B cell (primary cell): ENCODE measurements around the gene PGF. TPM values are rescaled to one million over a fixed set of nuclear protein-coding genes. Genes with fewer than 3 reads are reported as not detected.
A peak's percentile ranks its signal among the peaks of the same experiment; 100 is the strongest.

ENCODE experiments used
- ATAC-seq: fragments of 200-7000 bp; cut with Tn5 transposase; one replicate; pipeline ENCODE4 v1.10.0; 2021; ENCODE audit warnings: low read depth, mild to moderate bottlenecking, moderate number of reproducible peaks, moderate library complexity
- CTCF ChIA-PET: fragments of 350-600 bp; sonication (Branson Sonifier 250); formaldehyde crosslinking; loops from one replicate; lab custom pipeline; 2021; ENCODE audit warnings: antibody characterized with exemption, inconsistent platforms; lab: Charles Lee
- POLR2A ChIA-PET: fragments of 350-600 bp; sonication (Branson Sonifier 250); formaldehyde crosslinking; loops from one replicate; lab custom pipeline; 2021; ENCODE audit warnings: antibody characterized with exemption; lab: Charles Lee
- DNase-seq: peaks from one replicate; pipeline ENCODE4 v3.0.0; 2013
- H2AFZ ChIP-seq: 2 replicates; pipeline ENCODE4 v1.6.1; 2012; ENCODE audit warnings: mild to moderate bottlenecking, low read depth, low read length; ENCODE audit not compliant: insufficient read depth, poor library complexity, severe bottlenecking
- H3K27ac ChIP-seq, 2 donors: 1 replicate in 1 of 2; 2 replicates in 1 of 2; pipeline ENCODE4 v1.5.1; 2012 to 2013; ENCODE audit warnings: low read length in 2 of 2, mild to moderate bottlenecking in 2 of 2, moderate library complexity in 1 of 2
- H3K27me3 ChIP-seq, 4 experiments: fragments of 200-600 bp in 1 of 4; sonication (generic) in 1 of 4; replicated peaks in 1 of 4; 1 replicate in 2 of 4; 2 replicates in 2 of 4; pipeline versions ENCODE4 v1.6.1 to v1.7.0; 2013 to 2016; ENCODE audit warnings: low read length in 3 of 4, mild to moderate bottlenecking in 2 of 4, mixed read lengths in 1 of 4, moderate library complexity in 1 of 4; ENCODE audit not compliant: insufficient read depth in 4 of 4, control insufficient read depth in 3 of 4; ENCODE audit errors: control extremely low read depth in 1 of 4
- H3K36me3 ChIP-seq, 2 experiments: replicated peaks in 1 of 2; 1 replicate in 1 of 2; 2 replicates in 1 of 2; pipeline versions ENCODE4 v1.6.1 to v1.7.1; 2013; ENCODE audit warnings: low read length in 1 of 2; ENCODE audit not compliant: insufficient read depth in 2 of 2, control insufficient read depth in 1 of 2; ENCODE audit errors: control extremely low read depth in 1 of 2, extremely low read depth in 1 of 2
- H3K4me1 ChIP-seq, 2 donors: fragments of 200-600 bp in 1 of 2; sonication (generic) in 1 of 2; 1 replicate in 1 of 2; 2 replicates in 1 of 2; pipeline versions ENCODE4 v1.5.1 to v1.6.1; 2013 to 2017; ENCODE audit warnings: low read length in 2 of 2; ENCODE audit not compliant: control insufficient read depth in 2 of 2, insufficient read depth in 2 of 2
- H3K4me2 ChIP-seq: replicated peaks from 2 replicates; pipeline ENCODE3; 2012; ENCODE audit warnings: mild to moderate bottlenecking, low read depth, low read length; ENCODE audit not compliant: poor library complexity, severe bottlenecking
- H3K4me3 ChIP-seq, 5 experiments: fragments of 200-600 bp in 1 of 5; sonication (generic) in 1 of 5; 1 replicate in 3 of 5; 2 replicates in 2 of 5; pipeline versions ENCODE4 v1.5.1 to v1.7.0; 2011 to 2016; ENCODE audit warnings: low read length in 4 of 5, mild to moderate bottlenecking in 4 of 5, low read depth in 2 of 5, control low read depth in 1 of 5, moderate library complexity in 1 of 5; ENCODE audit not compliant: insufficient read depth in 1 of 5; ENCODE audit errors: control extremely low read depth in 1 of 5, extremely low read depth in 1 of 5
- H3K79me2 ChIP-seq: fragments of 200-600 bp; sonication (generic); one replicate; pipeline ENCODE4 v1.6.0; 2016; ENCODE audit warnings: low read length; ENCODE audit not compliant: control insufficient read depth, insufficient read depth
- H3K9ac ChIP-seq: fragments of 200-600 bp; sonication (generic); 2 replicates; pipeline ENCODE4 v1.6.1; 2017; ENCODE audit warnings: mild to moderate bottlenecking, low read length, moderate library complexity
- H3K9me3 ChIP-seq, 3 donors: one replicate each; pipeline versions ENCODE4 v1.6.1 to v1.7.1; 2013; ENCODE audit warnings: low read length in 2 of 3; ENCODE audit not compliant: control insufficient read depth in 2 of 3, insufficient read depth in 1 of 3; ENCODE audit errors: control extremely low read depth in 1 of 3
- H4K20me1 ChIP-seq: 2 replicates; pipeline ENCODE4 v1.6.0; 2012; ENCODE audit warnings: mild to moderate bottlenecking, low read length; ENCODE audit not compliant: insufficient read depth, control insufficient read depth, poor library complexity, severe bottlenecking
- H3K27ac Mint-ChIP-seq: one replicate; pipeline ENCODE4 v1.8.0; 2021; ENCODE audit warnings: mixed read lengths
- H3K27me3 Mint-ChIP-seq: one replicate; pipeline ENCODE4 v1.8.0; 2021; ENCODE audit warnings: mixed read lengths
- H3K4me1 Mint-ChIP-seq: one replicate; pipeline ENCODE4 v1.8.0; 2021; ENCODE audit warnings: mixed read lengths
- H3K4me3 Mint-ChIP-seq: one replicate; pipeline ENCODE4 v1.8.0; 2021; ENCODE audit warnings: mixed read lengths
- H3K9me3 Mint-ChIP-seq: one replicate; pipeline ENCODE4 v1.8.0; 2022; ENCODE audit warnings: mixed read lengths; ENCODE audit not compliant: insufficient read depth
- CTCF ChIP-seq: fragments of 200-600 bp; IDR thresholded peaks from one replicate; pipeline ENCODE4 v1.8.0; 2022; ENCODE audit warnings: antibody characterized with exemption, mild to moderate bottlenecking
- EZH2 ChIP-seq: IDR thresholded peaks from 2 replicates; pipeline ENCODE4 v1.6.1; 2012; ENCODE audit warnings: borderline replicate concordance, low read depth, mild to moderate bottlenecking, moderate library complexity, low read length; ENCODE audit not compliant: insufficient read depth, poor library complexity, severe bottlenecking
- WGBS: methylation state at CpG from one replicate; pipeline ENCODE4 v1.1.5; 2013; ENCODE audit warnings: missing lambda C conversion rate; ENCODE audit not compliant: insufficient coverage; 5-methylcytosine and 5-hydroxymethylcytosine counted together
- intact Hi-C: fragments of 100-400 bp; cut with micrococcal nuclease; formaldehyde crosslinking; loops from one replicate; pipeline ENCODE4 v1.10.0; 2022
- polyA plus RNA-seq: library from polyadenylated mRNA; depleted of rRNA; stranded (reverse); fragments of >200 nt; gene quantifications from 2 replicates; pipeline ENCODE4 v1.2.3, GENCODE V29; 2012
- total RNA-seq, 2 donors: library from RNA; stranded (reverse); fragments of 120-200 nt in 1 of 2; gene quantifications; 1 replicate in 1 of 2; 2 replicates in 1 of 2; pipeline versions ENCODE4 v1.2.3 to v1.2.4, GENCODE V29; 2013 to 2022

The PGF gene
- total and polyA plus RNA-seq, 2 donors (not counting 1 experiment from before 2014, with no cell fraction given): 0.07 to 0.47 TPM

DNA sequence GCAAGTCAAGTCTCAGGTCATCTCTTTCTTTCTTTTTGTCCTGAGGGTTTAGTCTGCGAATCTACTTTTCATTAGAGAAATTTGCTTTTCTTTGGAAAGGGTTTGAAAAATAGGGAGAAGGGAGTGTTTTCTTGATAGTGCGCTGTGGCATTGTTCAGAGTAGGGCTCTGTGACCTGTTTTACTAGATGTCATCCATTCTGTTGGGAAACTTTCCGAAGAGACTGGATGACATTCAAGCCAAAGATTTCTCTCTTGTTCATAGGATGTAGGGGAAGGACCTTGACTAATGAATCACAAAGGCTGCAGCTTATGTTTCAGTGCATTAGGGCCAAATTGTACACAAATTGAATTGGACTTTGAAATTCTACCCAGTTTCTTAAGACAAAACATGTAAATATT, 59.0 kb downstream of the PGF start:
- ATAC-seq (no peak), DNase-seq (no peak)
- no peak overlapping the region for H3K4me3 ChIP-seq
- POLR2A ChIA-PET: no interaction called here
- peaks cover 23 to 32% of the 10 kb centered on the region in 2 donors for H3K4me1 ChIP-seq
- Mint-ChIP-seq H3K4me3 (no peak overlapping the region), H3K27me3 (no peaks in the 10 kb centered on the region), H3K27ac (no peak overlapping the region), H3K9me3 (no peaks in the 10 kb centered on the region), H3K4me1 (peaks cover 32% of the 10 kb centered on the region)
- intact Hi-C loops: no loop called here
- no peak overlapping the region for H3K9ac ChIP-seq
- WGBS: 100% methylated on average over 2 of the region's 3 CpGs
- no peaks in the 10 kb centered on the region for H4K20me1 ChIP-seq
- H3K79me2 ChIP-seq: peaks cover 13% of the 10 kb centered on the region
- no peak overlapping the region for H2AFZ ChIP-seq
- no peak overlapping the region for H3K4me2 ChIP-seq
- peaks cover 42 to 95% of the 10 kb centered on the region in 2 experiments for H3K36me3 ChIP-seq
- CTCF ChIA-PET: interaction anchor here (1.0 to 25.3 kb wide), 4 partner anchors 9 to 192 kb away, joined by 3 to 926 read pairs (median 8); partner anchors contain the start of genes DLST and PROX2
- TF ChIP-seq CTCF (no peak), EZH2 (no peak)
- H3K27ac ChIP-seq: no peak overlapping the region
- no peaks in the 10 kb centered on the region for H3K27me3 ChIP-seq
- no peaks in the 10 kb centered on the region for H3K9me3 ChIP-seq

DNA sequence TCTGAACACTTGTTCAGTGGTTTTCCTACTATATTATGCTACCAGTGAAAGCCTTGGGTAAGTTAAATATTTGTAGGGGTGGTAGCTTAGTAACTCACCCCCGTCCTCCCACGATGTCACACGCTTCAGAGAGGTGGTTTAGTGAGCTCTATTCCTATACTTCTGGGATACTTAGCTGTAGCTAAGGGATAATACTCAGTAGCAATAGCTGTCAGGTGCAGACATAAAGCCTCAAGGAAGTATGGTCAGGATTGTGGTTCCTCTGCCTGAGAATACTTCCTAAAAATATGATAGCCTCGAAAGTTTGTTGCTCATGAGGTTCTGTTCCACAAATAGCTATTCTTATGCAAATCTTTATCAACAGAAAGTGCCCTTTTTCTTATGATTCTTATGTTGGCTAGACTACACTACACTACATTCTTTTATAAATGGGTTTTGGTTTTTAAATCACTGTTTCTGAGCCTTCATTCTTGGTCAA, 61.7 kb downstream of the PGF start:
- no peaks in the 10 kb centered on the region for H3K9me3 Mint-ChIP-seq
- Histone ChIP-seq H3K79me2 (peaks cover 16% of the 10 kb centered on the region), H3K27me3 (no peaks in the 10 kb centered on the region), H3K9me3 (no peaks in the 10 kb centered on the region), H2AFZ (no peak overlapping the region), H3K9ac (peak overlapping the region; percentile 19), H3K4me3 (no peak overlapping the region), H3K4me1 (peaks cover 23 to 32% of the 10 kb centered on the region in 2 donors), H3K4me2 (peak overlapping the region; percentile 49), H3K27ac (peak overlapping the region; percentile 62 to 76), H4K20me1 (peaks cover 1% of the 10 kb centered on the region), H3K36me3 (peaks cover 34 to 90% of the 10 kb centered on the region in 2 experiments)
- intact Hi-C loops: no loop called here
- ChIA-PET CTCF (interaction anchor here (0.6 to 25.3 kb wide), 8 partner anchors 8 to 1376 kb away, joined by 3 to 926 read pairs (median 4); partner anchors contain the start of genes DLST, EIF2B2 and PROX2), POLR2A (no interaction called here)
- H3K4me3 Mint-ChIP-seq: peak overlapping the region; percentile 54
- no peak for TF ChIP-seq EZH2
- no peak for TF ChIP-seq CTCF
- H3K4me1 Mint-ChIP-seq: peaks cover 32% of the 10 kb centered on the region
- H3K27me3 Mint-ChIP-seq: no peaks in the 10 kb centered on the region
- ATAC-seq (peak; percentile 53), DNase-seq (peak; percentile 64)
- no CpG with 5 or more reads among the region's 4 CpGs for WGBS
- H3K27ac Mint-ChIP-seq: peak overlapping the region; percentile 92
